ENCODE results near the gene GLYR1.
"Not testable (repeated sequence)": the region's sequence is repeated elsewhere in the genome, so short reads cannot be mapped to it uniquely, and the experiment has no call there.

GRCh38 chr16:4784444-4784987 lies 62.6 kb downstream of the GLYR1 start:
- TF ChIP-seq CBFB (IDR thresholded peaks at IDR 0.05; ENCODE audit: low read depth); TCF7 (IDR thresholded peaks at IDR 0.05; ENCODE audit: borderline replicate concordance); POLR2AphosphoS5 (IDR thresholded peaks at IDR 0.05; ENCODE audit: low read length); EZH2 (IDR thresholded peaks at IDR 0.05; ENCODE audit: borderline replicate concordance, control insufficient read depth, low read depth, low read length); NFXL1 (IDR thresholded peaks at IDR 0.05; ENCODE audit: borderline replicate concordance); DPF2 (IDR thresholded peaks at IDR 0.05); CHD1 (IDR thresholded peaks at IDR 0.05; ENCODE audit: low read depth, low read length); NFYA (IDR thresholded peaks at IDR 0.05; ENCODE audit: borderline replicate concordance, low read depth, low read length); TAF1 (IDR thresholded peaks at IDR 0.05; ENCODE audit: borderline replicate concordance, low read depth, low read length); POLR2A (IDR thresholded peaks at IDR 0.05; ENCODE audit: low read depth, low read length); FOXK2 (IDR thresholded peaks at IDR 0.05); SMC3 (IDR thresholded peaks at IDR 0.05; ENCODE audit: borderline replicate concordance, low read length): not testable (repeated sequence)
- TF ChIP-seq, protein P1, sequence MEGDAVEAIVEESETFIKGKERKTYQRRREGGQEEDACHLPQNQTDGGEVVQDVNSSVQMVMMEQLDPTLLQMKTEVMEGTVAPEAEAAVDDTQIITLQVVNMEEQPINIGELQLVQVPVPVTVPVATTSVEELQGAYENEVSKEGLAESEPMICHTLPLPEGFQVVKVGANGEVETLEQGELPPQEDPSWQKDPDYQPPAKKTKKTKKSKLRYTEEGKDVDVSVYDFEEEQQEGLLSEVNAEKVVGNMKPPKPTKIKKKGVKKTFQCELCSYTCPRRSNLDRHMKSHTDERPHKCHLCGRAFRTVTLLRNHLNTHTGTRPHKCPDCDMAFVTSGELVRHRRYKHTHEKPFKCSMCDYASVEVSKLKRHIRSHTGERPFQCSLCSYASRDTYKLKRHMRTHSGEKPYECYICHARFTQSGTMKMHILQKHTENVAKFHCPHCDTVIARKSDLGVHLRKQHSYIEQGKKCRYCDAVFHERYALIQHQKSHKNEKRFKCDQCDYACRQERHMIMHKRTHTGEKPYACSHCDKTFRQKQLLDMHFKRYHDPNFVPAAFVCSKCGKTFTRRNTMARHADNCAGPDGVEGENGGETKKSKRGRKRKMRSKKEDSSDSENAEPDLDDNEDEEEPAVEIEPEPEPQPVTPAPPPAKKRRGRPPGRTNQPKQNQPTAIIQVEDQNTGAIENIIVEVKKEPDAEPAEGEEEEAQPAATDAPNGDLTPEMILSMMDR (IDR thresholded peaks at IDR 0.05 in 2 of 3, conservative IDR thresholded peaks at IDR 0.05 in 1 of 3; ENCODE audit: control insufficient read depth in 2 of 3, extremely low read depth in 1 of 3, insufficient read depth in 1 of 3, low read depth in 3 of 3, low read length in 3 of 3) = not testable (repeated sequence)
- TF ChIP-seq, protein P2, sequence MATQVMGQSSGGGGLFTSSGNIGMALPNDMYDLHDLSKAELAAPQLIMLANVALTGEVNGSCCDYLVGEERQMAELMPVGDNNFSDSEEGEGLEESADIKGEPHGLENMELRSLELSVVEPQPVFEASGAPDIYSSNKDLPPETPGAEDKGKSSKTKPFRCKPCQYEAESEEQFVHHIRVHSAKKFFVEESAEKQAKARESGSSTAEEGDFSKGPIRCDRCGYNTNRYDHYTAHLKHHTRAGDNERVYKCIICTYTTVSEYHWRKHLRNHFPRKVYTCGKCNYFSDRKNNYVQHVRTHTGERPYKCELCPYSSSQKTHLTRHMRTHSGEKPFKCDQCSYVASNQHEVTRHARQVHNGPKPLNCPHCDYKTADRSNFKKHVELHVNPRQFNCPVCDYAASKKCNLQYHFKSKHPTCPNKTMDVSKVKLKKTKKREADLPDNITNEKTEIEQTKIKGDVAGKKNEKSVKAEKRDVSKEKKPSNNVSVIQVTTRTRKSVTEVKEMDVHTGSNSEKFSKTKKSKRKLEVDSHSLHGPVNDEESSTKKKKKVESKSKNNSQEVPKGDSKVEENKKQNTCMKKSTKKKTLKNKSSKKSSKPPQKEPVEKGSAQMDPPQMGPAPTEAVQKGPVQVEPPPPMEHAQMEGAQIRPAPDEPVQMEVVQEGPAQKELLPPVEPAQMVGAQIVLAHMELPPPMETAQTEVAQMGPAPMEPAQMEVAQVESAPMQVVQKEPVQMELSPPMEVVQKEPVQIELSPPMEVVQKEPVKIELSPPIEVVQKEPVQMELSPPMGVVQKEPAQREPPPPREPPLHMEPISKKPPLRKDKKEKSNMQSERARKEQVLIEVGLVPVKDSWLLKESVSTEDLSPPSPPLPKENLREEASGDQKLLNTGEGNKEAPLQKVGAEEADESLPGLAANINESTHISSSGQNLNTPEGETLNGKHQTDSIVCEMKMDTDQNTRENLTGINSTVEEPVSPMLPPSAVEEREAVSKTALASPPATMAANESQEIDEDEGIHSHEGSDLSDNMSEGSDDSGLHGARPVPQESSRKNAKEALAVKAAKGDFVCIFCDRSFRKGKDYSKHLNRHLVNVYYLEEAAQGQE (IDR thresholded peaks at IDR 0.05; ENCODE audit: low read depth, low read length) = not testable (repeated sequence)
